Bronchial epithelial cell (primary cell): Measurements from ENCODE around the gene BCL11B. TPM values are rescaled to one million over a fixed set of nuclear protein-coding genes. Genes with fewer than 3 reads are reported as not detected.

Experiments
- DNase-seq: peaks from one replicate; pipeline ENCODE4 v3.0.0-alpha.2; 2010; ENCODE audit warnings: low read depth
- FAIRE-seq: peaks from 2 replicates; lab custom pipeline; 2011; peaks lifted over from hg19 to GRCh38; lab: Jason Lieb, UNC
- H3K27me3 ChIP-seq: 2 replicates; pipeline ENCODE4 v1.5.1; 2011; ENCODE audit warnings: low read length; ENCODE audit not compliant: control insufficient read depth, insufficient read depth
- H3K36me3 ChIP-seq: 2 replicates; pipeline ENCODE4 v1.5.1; 2011; ENCODE audit warnings: low read length; ENCODE audit not compliant: control insufficient read depth, insufficient read depth
- H3K4me3 ChIP-seq: 2 replicates; pipeline ENCODE4 v1.5.1; 2011; ENCODE audit warnings: mild to moderate bottlenecking, low read depth, low read length, control low read depth
- total RNA-seq: library from RNA; depleted of rRNA; stranded (reverse); fragments of >200 nt; gene quantifications from 2 replicates; pipeline ENCODE4 v1.2.1, GENCODE V29; 2014
- TF ChIP-seq, protein P1 (sequence below): IDR thresholded peaks from 2 replicates; pipeline ENCODE4 v1.5.1; 2011; ENCODE audit warnings: mild to moderate bottlenecking, moderate library complexity, low read length, control low read depth, inconsistent platforms; ENCODE audit not compliant: insufficient read depth, severe bottlenecking

Gene BCL11B
- total RNA-seq, 1 donor from 2014 or later = 5.3 TPM

DNA sequence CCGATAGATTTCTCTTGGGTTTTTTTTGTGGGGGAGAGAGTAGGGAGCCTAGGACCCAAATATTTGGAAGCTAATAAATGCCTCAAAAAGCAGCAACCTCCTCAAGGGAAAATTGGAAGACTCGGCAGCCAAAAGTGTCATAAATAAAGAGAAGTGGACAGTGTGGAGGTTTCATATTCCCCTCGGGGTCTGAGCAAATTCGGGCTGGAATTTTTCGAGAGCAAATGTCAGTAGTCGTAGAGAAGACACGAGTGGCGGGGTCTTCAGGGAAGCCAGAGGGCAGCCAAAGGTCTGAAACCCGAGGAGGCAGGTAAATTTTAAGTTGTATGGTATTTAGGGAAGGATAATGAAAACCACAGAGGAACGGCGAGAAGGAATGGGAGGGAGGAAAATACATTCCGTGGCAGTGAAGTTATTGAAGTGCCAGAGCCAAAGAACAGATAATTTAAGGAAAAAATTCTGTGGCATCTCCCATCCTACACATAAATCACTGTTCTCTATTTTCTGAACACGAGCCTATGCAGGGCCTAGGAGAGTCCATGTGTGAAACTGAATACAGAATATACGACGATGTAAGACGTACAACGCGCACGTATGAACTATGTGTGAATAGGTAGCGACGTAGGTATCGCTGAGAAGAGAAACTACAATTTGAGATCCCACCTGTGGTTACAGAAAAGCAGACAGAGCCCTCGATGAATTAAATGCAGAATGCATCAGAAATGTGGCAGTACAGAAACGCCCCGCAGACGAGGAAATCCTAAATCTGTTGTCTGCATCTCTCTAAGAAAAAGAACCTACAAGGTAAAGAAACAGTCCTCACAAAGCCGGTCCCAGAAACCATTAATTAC lies 12.9 kb downstream of the BCL11B start:
- peaks cover 5% of the 10 kb centered on the region for H3K36me3 ChIP-seq
- FAIRE-seq = no peak
- H3K27me3 ChIP-seq = no peaks in the 10 kb centered on the region
- TF ChIP-seq, protein P1, sequence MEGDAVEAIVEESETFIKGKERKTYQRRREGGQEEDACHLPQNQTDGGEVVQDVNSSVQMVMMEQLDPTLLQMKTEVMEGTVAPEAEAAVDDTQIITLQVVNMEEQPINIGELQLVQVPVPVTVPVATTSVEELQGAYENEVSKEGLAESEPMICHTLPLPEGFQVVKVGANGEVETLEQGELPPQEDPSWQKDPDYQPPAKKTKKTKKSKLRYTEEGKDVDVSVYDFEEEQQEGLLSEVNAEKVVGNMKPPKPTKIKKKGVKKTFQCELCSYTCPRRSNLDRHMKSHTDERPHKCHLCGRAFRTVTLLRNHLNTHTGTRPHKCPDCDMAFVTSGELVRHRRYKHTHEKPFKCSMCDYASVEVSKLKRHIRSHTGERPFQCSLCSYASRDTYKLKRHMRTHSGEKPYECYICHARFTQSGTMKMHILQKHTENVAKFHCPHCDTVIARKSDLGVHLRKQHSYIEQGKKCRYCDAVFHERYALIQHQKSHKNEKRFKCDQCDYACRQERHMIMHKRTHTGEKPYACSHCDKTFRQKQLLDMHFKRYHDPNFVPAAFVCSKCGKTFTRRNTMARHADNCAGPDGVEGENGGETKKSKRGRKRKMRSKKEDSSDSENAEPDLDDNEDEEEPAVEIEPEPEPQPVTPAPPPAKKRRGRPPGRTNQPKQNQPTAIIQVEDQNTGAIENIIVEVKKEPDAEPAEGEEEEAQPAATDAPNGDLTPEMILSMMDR = no peak
- H3K4me3 ChIP-seq = peak overlapping the region; percentile 13
- DNase-seq = no peak

DNA sequence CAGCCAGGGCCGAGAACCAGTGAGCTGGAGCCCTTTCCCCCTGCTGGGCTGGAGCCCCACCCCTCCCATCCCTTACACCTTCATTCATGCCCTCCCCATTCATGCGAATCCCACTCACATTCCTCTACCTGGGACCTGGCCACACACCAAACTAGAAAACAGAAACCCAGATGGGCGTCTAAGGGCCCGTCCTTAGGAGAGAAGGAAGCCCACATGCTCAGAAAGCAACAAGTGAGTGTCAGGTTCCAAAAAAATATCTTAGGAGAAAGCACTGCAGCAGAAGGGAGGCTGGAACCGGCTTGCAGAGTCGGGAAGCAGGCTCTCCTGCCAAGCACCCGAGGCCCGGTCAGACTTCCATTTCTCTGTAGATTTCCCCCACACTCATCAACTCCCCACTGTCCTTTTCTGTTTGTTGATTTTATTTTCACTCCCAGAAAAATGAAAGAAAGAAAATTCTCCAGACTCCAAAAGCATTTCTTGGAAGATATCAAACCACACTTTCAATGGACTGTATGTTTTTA lies 13.6 kb downstream of the BCL11B start:
- TF ChIP-seq, protein P1 = no peak
- Histone ChIP-seq H3K36me3 (peaks cover 5% of the 10 kb centered on the region), H3K27me3 (no peaks in the 10 kb centered on the region), H3K4me3 (no peak overlapping the region)
- DNase-seq (no peak), FAIRE-seq (no peak)

DNA sequence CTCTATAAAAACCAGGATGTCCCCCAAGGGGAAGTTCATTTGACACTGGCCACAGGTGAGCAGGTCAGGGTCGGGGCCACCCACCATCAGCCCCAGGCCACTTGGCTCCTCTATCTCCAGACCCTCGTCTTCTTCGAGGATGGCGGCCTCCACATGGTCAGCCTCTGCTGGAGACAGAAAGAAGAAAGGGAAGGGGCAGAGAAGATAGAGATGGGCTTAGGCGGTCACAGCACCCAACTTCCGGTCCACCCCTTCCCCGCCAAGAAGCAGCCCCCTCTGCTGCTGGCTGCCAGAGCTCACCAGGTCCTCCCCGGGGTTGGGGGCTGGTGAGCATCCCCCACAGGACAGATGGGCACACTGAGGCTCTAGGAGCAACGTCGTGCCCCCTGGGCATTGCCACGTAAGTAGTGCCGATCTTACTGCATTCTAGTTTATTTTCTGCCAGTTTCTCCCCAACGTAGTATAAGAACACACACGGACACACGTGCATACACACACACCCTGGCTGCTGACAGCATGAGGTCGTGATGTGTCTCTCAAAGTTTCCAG lies 14.2 kb downstream of the BCL11B start:
- no peak for DNase-seq
- TF ChIP-seq, protein P1 = no peak
- H3K36me3 ChIP-seq = peaks cover 3% of the 10 kb centered on the region
- H3K4me3 ChIP-seq = no peak overlapping the region
- FAIRE-seq = no peak
- H3K27me3 ChIP-seq = no peaks in the 10 kb centered on the region

DNA sequence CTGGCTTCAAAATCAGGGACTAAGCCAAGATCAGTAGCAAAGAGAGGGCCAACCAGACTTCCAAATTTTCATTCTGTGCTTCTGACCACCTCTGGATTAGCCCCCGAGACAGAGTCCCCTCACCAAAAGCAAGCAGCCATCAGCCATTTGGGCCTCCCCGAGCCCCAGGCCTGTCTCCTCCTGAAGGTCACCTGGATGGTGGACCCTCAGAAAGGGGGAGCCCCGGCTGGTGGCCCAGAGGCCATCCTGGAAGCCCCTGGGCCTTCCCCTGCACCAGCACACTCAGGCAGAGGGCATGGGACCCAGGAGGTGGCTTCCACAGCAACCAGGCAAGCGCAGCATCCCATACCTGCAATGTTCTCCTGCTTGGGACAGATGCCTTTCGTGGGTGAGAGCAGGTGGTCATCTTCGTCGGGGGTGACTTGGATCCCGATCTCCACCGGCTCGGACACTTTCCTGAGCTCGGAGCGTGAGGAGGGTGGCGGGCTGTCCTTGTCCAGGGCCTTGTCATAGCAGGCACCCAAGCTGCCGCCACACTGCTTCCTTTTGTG lies 14.8 kb downstream of the BCL11B start:
- Histone ChIP-seq H3K27me3 (no peaks in the 10 kb centered on the region), H3K36me3 (peaks cover 3% of the 10 kb centered on the region), H3K4me3 (no peak overlapping the region)
- no peak for FAIRE-seq
- TF ChIP-seq, protein P1 = no peak
- no peak for DNase-seq

DNA sequence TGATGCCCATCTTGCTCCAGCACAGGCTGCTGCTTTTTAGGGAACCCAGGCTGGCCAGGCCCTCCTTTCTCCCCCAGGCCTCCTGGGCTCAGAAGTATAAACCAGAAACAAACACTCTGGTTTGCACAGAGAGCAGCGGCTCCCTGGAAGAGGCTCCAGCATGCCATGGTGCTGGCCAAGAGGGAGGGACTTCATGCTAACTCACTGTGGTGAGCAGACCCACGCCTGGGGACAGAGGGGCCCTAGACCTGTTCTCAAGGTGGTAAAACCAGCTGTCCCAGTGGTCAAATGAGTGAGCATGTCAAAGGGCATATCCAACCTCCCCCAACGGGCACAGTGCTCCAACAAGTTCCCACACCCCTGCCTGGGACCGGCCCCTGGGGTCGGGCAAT lies 15.5 kb downstream of the BCL11B start:
- FAIRE-seq (no peak), DNase-seq (no peak)
- TF ChIP-seq, protein P1 = no peak
- Histone ChIP-seq H3K36me3 (peaks cover 3% of the 10 kb centered on the region), H3K4me3 (no peak overlapping the region), H3K27me3 (no peaks in the 10 kb centered on the region)
